Measurements from ENCODE around the gene PTOV1.

GRCh38 chr19:49839713-49840112, 11.2 kb upstream of the PTOV1 start:
- TF ChIP-seq CTCF (IDR thresholded peaks at IDR 0.05) (no peak), EP300 (IDR thresholded peaks at IDR 0.05) (no peak), POLR2A (IDR thresholded peaks at IDR 0.05) (no peak)
